HepG2 (cell line): ENCODE measurements around the gene KTN1. TPM values are rescaled to one million over a fixed set of nuclear protein-coding genes. Genes with fewer than 3 reads are reported as not detected.
A peak's percentile ranks its signal among the peaks of the same experiment; 100 is the strongest.

Experiments used
- AGO2 ChIP-seq: fragments of 200-400 bp; formaldehyde crosslinking; optimal IDR thresholded peaks from 2 replicates; pipeline ENCODE3; 2017; ENCODE audit warnings: mild to moderate bottlenecking, low read depth, low read length, moderate library complexity
- ARID5B ChIP-seq: IDR thresholded peaks from 2 replicates; pipeline ENCODE4 v1.4.0; 2020; ENCODE audit warnings: mild to moderate bottlenecking, missing genetic modification reagents
- FLYWCH1 ChIP-seq: sonication (generic); formaldehyde crosslinking; IDR thresholded peaks from 2 replicates; pipeline ENCODE4 v1.8.1; 2023; ENCODE audit warnings: mild to moderate bottlenecking, missing genetic modification reagents
- IKZF1 ChIP-seq: fragments of 450-650 bp; IDR thresholded peaks from 2 replicates; pipeline ENCODE4 v1.7.1; 2016
- LCORL ChIP-seq, 2 experiments: fragments of 450-650 bp in 1 of 2; sonication (generic) in 1 of 2; formaldehyde crosslinking in 1 of 2; IDR thresholded peaks; 2 replicates each; pipeline versions ENCODE4 v1.5.0 to v1.6.1; 2017 to 2020; ENCODE audit warnings: antibody characterized with exemption in 1 of 2, missing genetic modification reagents in 1 of 2
- MNT ChIP-seq: fragments of 450-650 bp; IDR thresholded peaks from 2 replicates; pipeline ENCODE4 v1.6.1; 2016
- MXD3 ChIP-seq: IDR thresholded peaks from 2 replicates; pipeline ENCODE4 v1.6.1; 2016; ENCODE audit warnings: mild to moderate bottlenecking, missing biosample characterization, missing genetic modification reagents
- PREB ChIP-seq: sonication (generic); formaldehyde crosslinking; IDR thresholded peaks from 2 replicates; pipeline ENCODE4 v1.4.0; 2020; ENCODE audit warnings: missing genetic modification reagents
- SNAPC2 ChIP-seq: sonication (generic); formaldehyde crosslinking; IDR thresholded peaks from 2 replicates; pipeline ENCODE4 v1.8.1; 2022; ENCODE audit warnings: mild to moderate bottlenecking, missing genetic modification reagents
- TOE1 ChIP-seq: sonication (generic); formaldehyde crosslinking; IDR thresholded peaks from 2 replicates; pipeline ENCODE4 v1.4.0; 2020; ENCODE audit warnings: mild to moderate bottlenecking, missing genetic modification reagents
- ZC3H13 ChIP-seq: sonication (generic); formaldehyde crosslinking; IDR thresholded peaks from 2 replicates; pipeline ENCODE4 v1.8.1; 2023; ENCODE audit warnings: mild to moderate bottlenecking, missing genetic modification reagents, moderate library complexity
- ZNF224 ChIP-seq: sonication (generic); formaldehyde crosslinking; IDR thresholded peaks from 2 replicates; pipeline ENCODE4 v1.5.0; 2020; ENCODE audit warnings: mild to moderate bottlenecking, missing genetic modification reagents
- ZNF234 ChIP-seq: sonication (generic); formaldehyde crosslinking; conservative IDR thresholded peaks from 2 replicates; pipeline ENCODE4 v1.5.1; 2020; ENCODE audit warnings: mild to moderate bottlenecking, missing genetic modification reagents
- ZNF362 ChIP-seq: sonication (generic); formaldehyde crosslinking; IDR thresholded peaks from 2 replicates; pipeline ENCODE4 v1.4.0; 2020; ENCODE audit warnings: missing genetic modification reagents, mild to moderate bottlenecking, borderline replicate concordance
- ZNF512 ChIP-seq: sonication (generic); formaldehyde crosslinking; IDR thresholded peaks from 2 replicates; pipeline ENCODE4 v1.4.0; 2020; ENCODE audit warnings: mild to moderate bottlenecking, missing genetic modification reagents
- ZNF674 ChIP-seq: sonication (generic); formaldehyde crosslinking; IDR thresholded peaks from 2 replicates; pipeline ENCODE4 v1.5.0; 2020; ENCODE audit warnings: low read depth, mild to moderate bottlenecking, missing genetic modification reagents
- ZNF710 ChIP-seq: sonication (generic); formaldehyde crosslinking; IDR thresholded peaks from 2 replicates; pipeline ENCODE4 v1.5.0; 2020; ENCODE audit warnings: mild to moderate bottlenecking, missing genetic modification reagents, borderline replicate concordance
- polyA plus RNA-seq, 8 experiments: library from polyadenylated mRNA; depleted of rRNA in 3 of 8; stranded (reverse) in 7 of 8; unstranded in 1 of 8; fragments of >200 nt; fragmentation: Illumina TruSeq in 4 of 8; extraction: Trizol in 4 of 8; gene quantifications; 2 replicates each; pipeline versions ENCODE4 v1.2.1 to v1.2.3, GENCODE V29; 2011 to 2016; ENCODE audit warnings: low read depth in 4 of 8, missing spikeins in 1 of 8, mixed read lengths in 1 of 8; ENCODE audit not compliant: insufficient read depth in 1 of 8
- total RNA-seq, 5 experiments: library from RNA; depleted of rRNA; stranded (reverse); fragments of >200 nt; fragmentation: Illumina TruSeq; extraction: Trizol; gene quantifications; 2 replicates each; pipeline ENCODE4 v1.2.3, GENCODE V29; 2016; ENCODE audit warnings: low read depth in 1 of 5

Gene KTN1
- total and polyA plus RNA-seq, 2 of the 13 experiments (the other 11 are each of a cell fraction or from before 2014, with no cell fraction given), result 60.6 to 169 TPM

- TF ChIP-seq ARID5B (peak; percentile 96), ZC3H13 (CRISPR knock-in tag) (no peak), AGO2 (no peak), MXD3 (CRISPR knock-in tag) (no peak), LCORL (IDR thresholded peaks at IDR 0.05) (peak; percentile 99), LCORL (CRISPR knock-in tag; IDR thresholded peaks at IDR 0.05) (peak; percentile 92), ZNF710 (CRISPR knock-in tag) (peak; percentile 89), PREB (CRISPR knock-in tag) (no peak), ZNF224 (CRISPR knock-in tag) (0 out of 2 replicates have a peak, but pooled peaks have one; percentile 49), MNT (no peak), ZNF674 (CRISPR knock-in tag) (no peak), IKZF1 (no peak), ZNF234 (CRISPR knock-in tag) (no peak), SNAPC2 (CRISPR knock-in tag) (0 out of 2 replicates have a peak, but pooled peaks have one; percentile 49), FLYWCH1 (CRISPR knock-in tag) (no peak), ZNF362 (peak; percentile 98), TOE1 (CRISPR knock-in tag) (no peak), ZNF512 (CRISPR knock-in tag) (no peak)
Measured at GRCh38 chr14:55599250-55599879, 19.4 kb downstream of the KTN1 start (continued).
